Subcutaneous adipose tissue (tissue), 4 donors: ENCODE data around the gene SLC44A1. TPM values are rescaled to one million over a fixed set of nuclear protein-coding genes. Genes with fewer than 3 reads are reported as not detected.

Experiments used
- CTCF ChIP-seq: fragments of 450-650 bp; IDR thresholded peaks from one replicate; pipeline ENCODE4 v1.5.1; 2016; ENCODE audit warnings: low read depth, mild to moderate bottlenecking, control low read depth, antibody characterized with exemption, moderate library complexity
- total RNA-seq, 4 donors: library from RNA; depleted of rRNA; stranded (reverse); fragments of >200 nt; gene quantifications; one replicate each; pipeline ENCODE4 v1.1.0, GENCODE V29; 2016

SLC44A1 gene
- total RNA-seq, 4 donors from 2014 or later, result 48.2 to 85.5 (median 53.4) TPM

- no peak for TF ChIP-seq CTCF
Measured at GRCh38 chr9:105329719-105330062, 85.2 kb downstream of the SLC44A1 start.

- TF ChIP-seq CTCF, result no peak
Measured at GRCh38 chr9:105330201-105330600, 85.8 kb downstream of the SLC44A1 start.

GRCh38 chr9:105330755-105331154 is 86.3 kb downstream of the SLC44A1 start:
- TF ChIP-seq CTCF, result no peak

GRCh38 chr9:105331160-105331559 is 86.7 kb downstream of the SLC44A1 start:
- TF ChIP-seq CTCF, result no peak

GRCh38 chr9:105331755-105332154 is 87.3 kb downstream of the SLC44A1 start:
- no peak for TF ChIP-seq CTCF

GRCh38 chr9:105332471-105332870 is 88.0 kb downstream of the SLC44A1 start:
- no peak for TF ChIP-seq CTCF

GRCh38 chr9:105333076-105333475 is 88.6 kb downstream of the SLC44A1 start:
- TF ChIP-seq CTCF, result no peak
